Omental fat pad (tissue), 4 donors: Measurements from ENCODE around the gene KRTAP4-5. TPM values are rescaled to one million over a fixed set of nuclear protein-coding genes. Genes with fewer than 3 reads are reported as not detected.
"Not testable (repeated sequence)": the region's sequence is repeated elsewhere in the genome, so short reads cannot be mapped to it uniquely, and the experiment has no call there.

Source experiments
- ATAC-seq: fragments of 150-250 bp; one replicate; pipeline ENCODE4 v1.9.1; 2016; ENCODE audit warnings: mild to moderate bottlenecking, moderate library complexity; ENCODE audit not compliant: low FRiP score
- DNase-seq: peaks from one replicate; pipeline ENCODE4 v3.0.0-alpha.2; 2019; ENCODE audit warnings: low spot score
- CTCF ChIP-seq, 3 donors: fragments of 450-650 bp; IDR thresholded peaks; one replicate each; pipeline ENCODE4 v1.5.1; 2016 to 2017; ENCODE audit warnings: antibody characterized with exemption in 3 of 3, mild to moderate bottlenecking in 3 of 3, moderate library complexity in 2 of 3
- small RNA-seq: library from RNA; depleted of rRNA; stranded (forward); fragments of <200 nt; gene quantifications from one replicate; pipeline ENCODE3, GENCODE V24; 2016
- total RNA-seq, 4 donors: library from RNA; depleted of rRNA; stranded (reverse); fragments of >200 nt; gene quantifications; one replicate each; pipeline ENCODE4 v1.1.0, GENCODE V29; 2016

The KRTAP4-5 gene
- total RNA-seq, 4 donors from 2014 or later = not detected

- ATAC-seq (no peak), DNase-seq (no peak)
- no peak for TF ChIP-seq CTCF (IDR thresholded peaks at IDR 0.05)
Observed at GRCh38 chr17:41103896-41104295, 45.7 kb downstream of the KRTAP4-5 start.

- no peak for TF ChIP-seq CTCF (IDR thresholded peaks at IDR 0.05)
- no peak for DNase-seq
- ATAC-seq = no peak
Observed at GRCh38 chr17:41101586-41102259, 47.9 kb downstream of the KRTAP4-5 start, which contains the start of gene KRTAP4-16. KRTAP4-16 (minus strand) TSS chr17:41102209; CDS start chr17:41102209, 0 bp downstream.

- not testable (repeated sequence) for DNase-seq, ATAC-seq
Observed at GRCh38 chr17:41099682-41100480, 49.7 kb downstream of the KRTAP4-5 start.

Small RNA genes within 50 kb of the gene (small RNA-seq; reads per million reads assigned to genes)
- gene KRTAP4-17P = not detected

Other genes starting within 250 kb of the KRTAP4-5 start
- 1 to 10 TPM in 1 of 4 donors, not detected in 3; 4.3 TPM for gene KRT23, start 212.2 kb downstream of the KRTAP4-5 start, total RNA-seq
- gene KRT39, start 182.9 kb downstream of the KRTAP4-5 start, total RNA-seq = not detected
- not detected for gene KRT40, start 165.5 kb downstream of the KRTAP4-5 start, total RNA-seq
- gene KRTAP3-3, start 155.7 kb downstream of the KRTAP4-5 start, total RNA-seq = not detected
- not detected for gene KRTAP3-2, start 149.9 kb downstream of the KRTAP4-5 start, total RNA-seq
- gene KRTAP3-1, start 140.7 kb downstream of the KRTAP4-5 start, total RNA-seq = not detected
- not detected for gene KRTAP1-5, start 122.6 kb downstream of the KRTAP4-5 start, total RNA-seq
- not detected for gene KRTAP1-4, start 119.6 kb downstream of the KRTAP4-5 start, total RNA-seq
- not detected for gene KRTAP1-3, start 115.0 kb downstream of the KRTAP4-5 start, total RNA-seq
- not detected for gene KRTAP1-1, start 108.4 kb downstream of the KRTAP4-5 start, total RNA-seq
- not detected for gene KRTAP2-1, start 102.5 kb downstream of the KRTAP4-5 start, total RNA-seq
- not detected for gene KRTAP2-2, start 94.6 kb downstream of the KRTAP4-5 start, total RNA-seq
- not detected for gene KRTAP2-3, start 89.7 kb downstream of the KRTAP4-5 start, total RNA-seq
- gene KRTAP2-4, start 83.9 kb downstream of the KRTAP4-5 start, total RNA-seq = not detected
- not detected for gene KRTAP4-7, start 65.7 kb downstream of the KRTAP4-5 start, total RNA-seq
- gene KRTAP4-8, start 51.7 kb downstream of the KRTAP4-5 start, total RNA-seq = not detected
- not detected for gene KRTAP4-16, start 47.6 kb downstream of the KRTAP4-5 start, total RNA-seq
- gene KRTAP4-9, start 44.4 kb downstream of the KRTAP4-5 start, total RNA-seq = not detected
- gene KRTAP4-11, start 31.5 kb downstream of the KRTAP4-5 start, total RNA-seq = not detected
- not detected for gene KRTAP4-12, start 25.6 kb downstream of the KRTAP4-5 start, total RNA-seq
- gene KRTAP4-6, start 9.3 kb downstream of the KRTAP4-5 start, total RNA-seq = not detected
- not detected for gene KRTAP4-4, start 10.9 kb upstream of the KRTAP4-5 start, total RNA-seq
- not detected for gene KRTAP4-3, start 18.4 kb upstream of the KRTAP4-5 start, total RNA-seq
- not detected for gene KRTAP4-2, start 28.4 kb upstream of the KRTAP4-5 start, total RNA-seq
- not detected for gene KRTAP4-1, start 35.1 kb upstream of the KRTAP4-5 start, total RNA-seq
- gene KRTAP9-1, start 40.1 kb upstream of the KRTAP4-5 start, total RNA-seq = not detected
- not detected for gene KRTAP9-2, start 76.8 kb upstream of the KRTAP4-5 start, total RNA-seq
- gene KRTAP9-3, start 82.6 kb upstream of the KRTAP4-5 start, total RNA-seq = not detected
- gene KRTAP9-8, start 88.2 kb upstream of the KRTAP4-5 start, total RNA-seq = not detected
- gene KRTAP9-4, start 99.9 kb upstream of the KRTAP4-5 start, total RNA-seq = not detected
- not detected for gene KRTAP9-9, start 105.6 kb upstream of the KRTAP4-5 start, total RNA-seq
- not detected for gene KRTAP9-6, start 115.6 kb upstream of the KRTAP4-5 start, total RNA-seq
- not detected for gene KRTAP9-7, start 125.9 kb upstream of the KRTAP4-5 start, total RNA-seq
- not detected for gene KRTAP29-1, start 153.0 kb upstream of the KRTAP4-5 start, total RNA-seq
- not detected for gene KRTAP16-1, start 159.5 kb upstream of the KRTAP4-5 start, total RNA-seq
- not detected for gene KRTAP17-1, start 165.9 kb upstream of the KRTAP4-5 start, total RNA-seq
- not detected for gene KRT33A, start 201.0 kb upstream of the KRTAP4-5 start, total RNA-seq
- gene KRT33B, start 220.0 kb upstream of the KRTAP4-5 start, total RNA-seq = not detected
- not detected for gene KRT34, start 232.5 kb upstream of the KRTAP4-5 start, total RNA-seq
- not detected for gene KRT31, start 247.8 kb upstream of the KRTAP4-5 start, total RNA-seq